Activated T-cell treated with anti-CD3 and anti-CD28 coated beads, Interleukin-2, amount 50 U/mL, for 72 hours (primary cell): ENCODE measurements around the gene MAST2. TPM values are rescaled to one million over a fixed set of nuclear protein-coding genes. Genes with fewer than 3 reads are reported as not detected.
"Not testable (repeated sequence)": the region's sequence is repeated elsewhere in the genome, so short reads cannot be mapped to it uniquely, and the experiment has no call there.

Experiments used
- ATAC-seq, 2 donors: fragments of 150-1000 bp; cut with Tn5 transposase; replicated peaks in 1 of 2; 2 replicates each; pipeline ENCODE4 v1.10.0; 2021; ENCODE audit warnings: moderate library complexity in 2 of 2, mild to moderate bottlenecking in 1 of 2
- DNase-seq, 2 donors: peaks; one replicate each; pipeline ENCODE4 v3.0.0; 2021 to 2022; ENCODE audit warnings: mixed read lengths in 1 of 2
- H3K27ac Mint-ChIP-seq: one replicate; pipeline ENCODE4 v1.8.0; 2022; ENCODE audit warnings: mild to moderate bottlenecking, moderate library complexity, mixed read lengths
- H3K27me3 Mint-ChIP-seq: one replicate; pipeline ENCODE4 v1.8.0; 2022; ENCODE audit warnings: low read depth, mixed read lengths
- H3K36me3 Mint-ChIP-seq, 2 donors: one replicate each; pipeline ENCODE4 v1.8.0; 2022; ENCODE audit warnings: mixed read lengths in 2 of 2, mild to moderate bottlenecking in 1 of 2; ENCODE audit not compliant: insufficient read depth in 2 of 2
- H3K4me1 Mint-ChIP-seq: one replicate; pipeline ENCODE4 v1.8.0; 2022; ENCODE audit warnings: low read depth, mixed read lengths
- H3K4me3 Mint-ChIP-seq, 2 donors: one replicate each; pipeline ENCODE4 v1.8.0; 2022; ENCODE audit warnings: mild to moderate bottlenecking in 2 of 2, mixed read lengths in 2 of 2, moderate library complexity in 2 of 2
- H3K9me3 Mint-ChIP-seq, 2 donors: one replicate each; pipeline ENCODE4 v1.8.0; 2022; ENCODE audit warnings: mixed read lengths in 2 of 2
- total RNA-seq, 2 donors: library from RNA; stranded (reverse); gene quantifications; one replicate each; pipeline ENCODE4 v1.2.3, GENCODE V29; 2022

Gene MAST2
- total RNA-seq, 2 donors from 2014 or later: 20.7 to 21.0 TPM

GRCh38 chr1:45822644-45823043, 19.2 kb downstream of the MAST2 start:
- H3K27ac Mint-ChIP-seq: no peak overlapping the region
- ATAC-seq: no peak
- H3K27me3 Mint-ChIP-seq: no peaks in the 10 kb centered on the region

GRCh38 chr1:45824607-45825006, 21.2 kb downstream of the MAST2 start:
- DNase-seq: no peak
- ATAC-seq: no peak
- H3K4me3 Mint-ChIP-seq: no peak overlapping the region
- H3K4me1 Mint-ChIP-seq: peaks cover 17% of the 10 kb centered on the region
- peaks cover 0 to 1% of the 10 kb centered on the region in 2 donors for H3K9me3 Mint-ChIP-seq
- H3K27ac Mint-ChIP-seq: peak overlapping the region; percentile 13
- no peaks in the 10 kb centered on the region for H3K27me3 Mint-ChIP-seq
- peaks cover 2 to 12% of the 10 kb centered on the region in 2 donors for H3K36me3 Mint-ChIP-seq

More at GRCh38 chr1:45822644-45823043, 19.2 kb downstream of the MAST2 start:
- H3K4me1 Mint-ChIP-seq: peaks cover 18% of the 10 kb centered on the region
- H3K9me3 Mint-ChIP-seq: peaks cover 0 to 1% of the 10 kb centered on the region in 2 donors
- no peak for DNase-seq
- H3K4me3 Mint-ChIP-seq: no peak overlapping the region
- peaks cover 2 to 10% of the 10 kb centered on the region in 2 donors for H3K36me3 Mint-ChIP-seq

GRCh38 chr1:45827256-45827655, 23.8 kb downstream of the MAST2 start:
- no peaks in the 10 kb centered on the region for H3K27me3 Mint-ChIP-seq
- no peaks in the 10 kb centered on the region for H3K9me3 Mint-ChIP-seq
- ATAC-seq: no peak
- DNase-seq: no peak
- H3K4me1 Mint-ChIP-seq: no peaks in the 10 kb centered on the region
- peaks cover 2 to 8% of the 10 kb centered on the region in 2 donors for H3K36me3 Mint-ChIP-seq
- H3K27ac Mint-ChIP-seq: no peak overlapping the region
- no peak overlapping the region for H3K4me3 Mint-ChIP-seq

GRCh38 chr1:45828841-45829240, 25.4 kb downstream of the MAST2 start:
- Mint-ChIP-seq H3K36me3 (peaks cover 2 to 8% of the 10 kb centered on the region in 2 donors), H3K4me3 (no peak overlapping the region), H3K27me3 (no peaks in the 10 kb centered on the region), H3K27ac (no peak overlapping the region), H3K4me1 (no peaks in the 10 kb centered on the region), H3K9me3 (no peaks in the 10 kb centered on the region)
- ATAC-seq: no peak
- no peak for DNase-seq

GRCh38 chr1:45833361-45833760, 29.9 kb downstream of the MAST2 start:
- H3K4me1 Mint-ChIP-seq: no peaks in the 10 kb centered on the region
- no peak for DNase-seq
- no peak overlapping the region for H3K27ac Mint-ChIP-seq
- no peaks in the 10 kb centered on the region for H3K27me3 Mint-ChIP-seq
- ATAC-seq: no peak
- no peak overlapping the region for H3K4me3 Mint-ChIP-seq
- no peaks in the 10 kb centered on the region for H3K9me3 Mint-ChIP-seq
- H3K36me3 Mint-ChIP-seq: no peaks in the 10 kb centered on the region

GRCh38 chr1:45834689-45835088, 31.3 kb downstream of the MAST2 start:
- H3K27ac Mint-ChIP-seq: no peak overlapping the region
- DNase-seq (no peak), ATAC-seq (no peak)
- no peak overlapping the region for H3K4me3 Mint-ChIP-seq
- no peaks in the 10 kb centered on the region for H3K36me3 Mint-ChIP-seq
- H3K9me3 Mint-ChIP-seq: no peaks in the 10 kb centered on the region
- H3K27me3 Mint-ChIP-seq: no peaks in the 10 kb centered on the region
- no peaks in the 10 kb centered on the region for H3K4me1 Mint-ChIP-seq

- Mint-ChIP-seq H3K27ac (no peak overlapping the region), H3K4me1 (no peaks in the 10 kb centered on the region)
These were observed 33.0 kb downstream of the MAST2 start for GRCh38 chr1:45836451-45836850.

GRCh38 chr1:45836861-45837260, 33.4 kb downstream of the MAST2 start:
- H3K9me3 Mint-ChIP-seq, DNase-seq, H3K27me3 Mint-ChIP-seq, H3K4me3 Mint-ChIP-seq, H3K4me1 Mint-ChIP-seq, H3K27ac Mint-ChIP-seq, H3K36me3 Mint-ChIP-seq, ATAC-seq: not testable (repeated sequence)

More at GRCh38 chr1:45836451-45836850, 33.0 kb downstream of the MAST2 start:
- H3K4me3 Mint-ChIP-seq: no peak overlapping the region
- H3K27me3 Mint-ChIP-seq: no peaks in the 10 kb centered on the region
- DNase-seq (no peak), ATAC-seq (no peak)
- H3K9me3 Mint-ChIP-seq: no peaks in the 10 kb centered on the region
- no peaks in the 10 kb centered on the region for H3K36me3 Mint-ChIP-seq

GRCh38 chr1:45838322-45838721, 34.9 kb downstream of the MAST2 start:
- not testable (repeated sequence) for H3K9me3 Mint-ChIP-seq, H3K4me1 Mint-ChIP-seq, H3K27me3 Mint-ChIP-seq, H3K4me3 Mint-ChIP-seq, H3K36me3 Mint-ChIP-seq, ATAC-seq, H3K27ac Mint-ChIP-seq, DNase-seq

GRCh38 chr1:45840704-45841103, 37.3 kb downstream of the MAST2 start:
- H3K27me3 Mint-ChIP-seq: no peaks in the 10 kb centered on the region
- no peak for DNase-seq
- no peaks in the 10 kb centered on the region for H3K36me3 Mint-ChIP-seq
- no peaks in the 10 kb centered on the region for H3K9me3 Mint-ChIP-seq
- ATAC-seq: no peak
- H3K27ac Mint-ChIP-seq: no peak overlapping the region
- no peak overlapping the region for H3K4me3 Mint-ChIP-seq
- peaks cover 12% of the 10 kb centered on the region for H3K4me1 Mint-ChIP-seq

GRCh38 chr1:45842786-45843185, 39.4 kb downstream of the MAST2 start:
- DNase-seq (no peak), ATAC-seq (peak; percentile 78 to 84)
- no peaks in the 10 kb centered on the region for H3K36me3 Mint-ChIP-seq
- H3K4me1 Mint-ChIP-seq: peaks cover 12% of the 10 kb centered on the region
- no peaks in the 10 kb centered on the region for H3K27me3 Mint-ChIP-seq
- H3K4me3 Mint-ChIP-seq: peak overlapping the region; percentile 7 to 58
- no peaks in the 10 kb centered on the region for H3K9me3 Mint-ChIP-seq
- H3K27ac Mint-ChIP-seq: peak overlapping the region; percentile 39

GRCh38 chr1:45843474-45843905, 40.1 kb downstream of the MAST2 start:
- Mint-ChIP-seq H3K36me3 (peaks cover 0 to under 1% of the 10 kb centered on the region in 2 donors), H3K27ac (peak overlapping the region; percentile 39), H3K4me1 (peaks cover 12% of the 10 kb centered on the region), H3K9me3 (peaks cover under 1% of the 10 kb centered on the region in 2 donors), H3K4me3 (peak overlapping the region; percentile 7 to 58), H3K27me3 (no peaks in the 10 kb centered on the region)
- DNase-seq (no peak), ATAC-seq (peak; percentile 35 to 51)

- not testable (repeated sequence) for H3K9me3 Mint-ChIP-seq, H3K27me3 Mint-ChIP-seq, H3K27ac Mint-ChIP-seq, ATAC-seq, DNase-seq, H3K36me3 Mint-ChIP-seq, H3K4me3 Mint-ChIP-seq
- H3K4me1 Mint-ChIP-seq: peaks cover 12% of the 10 kb centered on the region
These were observed 40.6 kb downstream of the MAST2 start for GRCh38 chr1:45844000-45844399.

- Mint-ChIP-seq H3K27ac (no peak overlapping the region), H3K27me3 (no peaks in the 10 kb centered on the region), H3K36me3 (peaks cover 7 to 19% of the 10 kb centered on the region in 2 donors), H3K4me3 (no peak overlapping the region), H3K4me1 (peaks cover 12% of the 10 kb centered on the region), H3K9me3 (peaks cover 11 to 19% of the 10 kb centered on the region in 2 donors)
- ATAC-seq (no peak), DNase-seq (no peak)
These were observed 43.5 kb downstream of the MAST2 start for GRCh38 chr1:45846931-45847330.
